ENCODE data around the gene CHD5.

Gene CHD5

DNA sequence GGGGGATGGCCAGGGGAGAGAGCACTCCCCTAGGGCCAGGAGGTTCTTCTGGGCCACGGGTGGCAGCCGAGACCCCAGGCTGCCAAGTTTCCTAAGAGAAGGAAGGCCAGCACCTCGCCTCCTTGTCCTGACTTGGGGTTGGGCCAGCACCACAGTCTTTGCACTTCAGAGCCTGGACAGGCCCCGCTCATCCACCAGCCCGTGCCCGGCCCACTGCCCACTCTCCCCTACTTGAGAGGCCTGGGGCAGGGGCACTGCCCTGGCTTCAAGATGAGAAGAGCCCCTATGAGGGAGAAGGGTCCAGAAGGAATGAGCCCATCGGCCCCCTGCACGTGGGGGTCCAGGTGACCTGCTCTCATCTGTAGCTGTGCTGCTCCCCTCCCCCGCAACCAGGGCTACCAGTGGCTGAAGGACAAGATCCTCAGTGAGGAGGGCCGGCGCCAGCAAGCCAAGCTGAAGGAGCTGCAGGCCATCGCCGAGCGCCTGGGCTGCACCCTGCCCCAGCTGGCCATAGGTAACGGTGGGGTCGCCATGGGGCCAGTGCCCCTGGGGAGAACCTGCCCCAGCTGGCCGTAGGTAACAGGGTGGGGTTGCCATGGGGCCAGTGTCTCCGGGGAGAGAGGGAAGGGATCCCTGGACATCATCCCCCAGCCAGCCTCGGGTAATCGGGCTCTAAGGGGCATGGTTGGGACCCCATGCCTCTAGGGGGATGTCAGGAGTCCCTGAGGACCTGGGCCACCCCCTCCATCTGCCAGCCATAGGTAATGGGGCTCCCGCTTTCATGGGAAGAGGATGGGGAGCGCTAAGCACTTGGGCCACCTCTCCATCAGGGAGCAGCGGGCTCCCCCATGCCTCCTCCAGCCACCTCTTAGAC is 83.6 kb downstream of the CHD5 start:
- DNase-seq: no peak

DNA sequence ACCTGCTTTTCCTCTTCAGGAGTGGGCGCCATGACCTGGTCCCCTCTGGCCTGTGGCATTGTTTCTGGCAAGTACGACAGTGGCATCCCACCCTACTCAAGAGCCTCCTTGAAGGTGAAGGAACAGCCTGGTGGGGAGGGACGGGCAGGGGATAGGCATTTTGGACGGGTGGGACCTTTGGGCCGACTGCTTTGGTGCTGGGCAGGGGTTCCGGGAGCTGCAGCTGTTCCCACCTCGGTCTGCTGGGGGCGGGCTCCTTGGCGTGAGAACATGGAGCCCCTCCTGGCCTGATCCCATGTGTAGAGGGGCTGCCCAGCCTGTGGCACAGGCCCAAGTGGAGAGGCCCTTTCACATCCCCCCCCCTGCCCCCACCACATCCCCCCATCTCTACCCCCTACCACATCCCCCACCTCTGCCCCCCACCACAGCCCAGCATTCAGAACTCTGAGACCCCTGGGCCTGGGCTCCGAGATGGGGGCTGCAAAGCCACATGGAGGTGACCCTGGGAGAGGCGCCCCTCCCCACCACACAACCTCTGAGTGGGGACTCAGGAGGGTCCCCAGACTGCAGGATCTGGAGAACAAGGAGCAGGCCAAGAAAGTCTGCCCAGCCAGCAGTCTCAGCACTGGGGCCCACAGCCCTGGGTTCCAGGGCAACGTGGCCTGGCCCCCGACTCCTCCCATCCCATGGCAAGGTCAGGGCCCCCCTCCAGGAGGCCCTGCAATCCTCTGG is 84.4 kb downstream of the CHD5 start:
- no peak for DNase-seq

DNA sequence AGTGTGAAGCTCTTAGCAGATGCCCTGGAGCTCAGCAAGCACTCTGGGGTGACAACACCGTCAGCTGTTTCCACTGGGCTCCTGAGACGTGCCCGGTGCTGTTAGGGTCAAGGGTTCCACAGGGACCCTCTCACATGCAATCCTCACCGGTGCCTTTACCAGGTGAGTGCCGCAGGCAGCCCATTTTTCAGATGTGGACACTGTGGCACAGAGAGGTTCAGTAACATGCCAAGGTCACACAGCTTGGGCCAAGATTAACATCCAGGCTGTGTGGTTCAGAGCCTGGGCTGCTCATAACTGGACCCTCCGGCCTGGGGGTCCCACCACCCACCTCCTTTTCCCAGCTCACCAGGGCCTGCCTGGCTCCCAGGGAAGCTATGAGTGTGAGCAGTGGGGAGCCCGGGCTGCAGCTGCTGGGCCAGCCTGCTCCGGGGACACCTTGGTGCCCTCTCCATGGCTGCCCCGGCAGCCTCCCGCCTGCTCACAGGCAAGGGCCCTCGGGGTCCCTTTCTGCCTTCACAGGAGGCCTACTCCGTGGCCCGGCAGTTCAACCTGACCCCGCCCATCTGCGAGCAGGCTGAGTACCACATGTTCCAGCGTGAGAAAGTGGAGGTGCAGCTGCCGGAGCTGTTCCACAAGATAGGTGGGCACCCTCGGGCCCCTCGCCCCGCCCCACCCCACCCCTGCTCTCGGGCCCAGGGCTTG is 85.2 kb downstream of the CHD5 start:
- no peak for DNase-seq

DNA sequence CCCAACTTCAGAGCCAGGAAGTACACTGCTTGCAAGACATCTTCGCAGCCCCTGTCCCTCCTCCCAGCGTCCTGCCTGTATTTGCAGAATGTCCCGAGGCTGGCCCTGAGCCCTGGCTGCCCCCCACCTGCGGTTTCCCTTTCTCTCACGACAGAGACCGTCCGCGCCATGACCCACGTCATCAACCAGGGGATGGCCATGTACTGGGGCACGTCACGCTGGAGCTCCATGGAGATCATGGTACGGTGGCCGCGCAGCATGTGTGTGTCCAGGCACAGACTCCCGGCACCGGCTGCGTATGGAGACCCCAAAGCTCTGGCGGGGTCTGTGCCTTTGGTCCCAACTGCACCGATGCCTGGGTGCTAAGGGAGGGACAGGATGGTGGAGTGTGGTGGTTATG is 85.9 kb downstream of the CHD5 start:
- DNase-seq: no peak

DNA sequence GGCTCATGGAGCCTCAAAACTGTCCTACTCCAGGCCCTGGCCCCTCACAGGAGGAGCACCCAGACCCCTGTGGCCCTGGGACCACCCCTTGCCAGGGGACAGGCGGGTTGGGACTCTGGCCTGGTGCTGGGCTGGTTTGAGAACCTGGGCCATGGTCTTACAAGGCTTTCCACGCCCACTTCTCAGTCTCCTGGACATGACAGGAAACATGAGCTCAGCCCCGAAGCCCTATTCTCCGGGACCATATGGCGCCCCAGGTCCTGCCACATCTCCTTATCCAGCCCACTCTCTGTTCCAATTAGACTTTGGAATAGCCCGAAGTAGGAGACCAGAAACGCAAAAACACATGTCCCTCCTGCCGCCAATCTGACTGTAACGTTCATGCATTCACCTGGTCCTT is 86.5 kb downstream of the CHD5 start:
- no peak for DNase-seq

DNA sequence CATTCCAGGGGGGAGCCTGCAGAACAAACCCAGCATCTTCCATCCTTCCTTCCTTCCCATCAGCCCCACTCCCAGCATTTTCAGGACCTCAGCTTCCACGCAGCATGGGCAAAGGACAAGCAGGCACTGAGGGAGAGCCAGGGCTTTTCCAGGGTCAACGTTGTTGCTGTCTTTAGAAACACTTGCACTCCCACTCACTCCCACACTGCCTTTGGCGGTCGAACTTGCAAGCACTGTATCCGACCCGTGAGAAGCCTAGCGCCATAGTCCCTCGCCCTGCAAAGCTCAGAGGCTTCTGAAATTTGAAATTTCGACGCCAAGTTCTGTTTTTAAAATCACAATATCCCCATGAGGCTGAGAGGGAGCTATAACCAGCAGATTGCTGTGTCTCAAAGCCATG is 87.0 kb downstream of the CHD5 start:
- DNase-seq: no peak

DNA sequence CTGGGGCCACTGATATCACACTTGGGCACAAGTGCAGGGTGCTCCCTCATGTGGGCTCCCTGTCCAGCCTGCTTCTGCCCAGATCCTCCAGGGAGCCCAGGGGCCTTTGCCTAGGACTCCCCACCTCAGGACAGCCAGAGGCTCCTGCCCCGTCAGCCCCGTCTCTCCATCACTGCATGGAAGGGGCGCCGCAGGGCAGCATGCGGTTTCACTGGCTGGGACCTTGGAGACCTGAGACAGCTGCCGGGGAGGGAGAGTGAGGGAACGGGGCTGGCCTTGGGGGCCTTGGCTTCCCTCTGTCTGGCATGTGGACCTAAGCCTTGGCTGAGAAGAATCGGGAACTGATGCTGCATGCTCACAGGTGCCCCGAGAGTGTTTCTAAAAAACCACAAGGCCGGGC is 87.9 kb downstream of the CHD5 start:
- no peak for DNase-seq

DNA sequence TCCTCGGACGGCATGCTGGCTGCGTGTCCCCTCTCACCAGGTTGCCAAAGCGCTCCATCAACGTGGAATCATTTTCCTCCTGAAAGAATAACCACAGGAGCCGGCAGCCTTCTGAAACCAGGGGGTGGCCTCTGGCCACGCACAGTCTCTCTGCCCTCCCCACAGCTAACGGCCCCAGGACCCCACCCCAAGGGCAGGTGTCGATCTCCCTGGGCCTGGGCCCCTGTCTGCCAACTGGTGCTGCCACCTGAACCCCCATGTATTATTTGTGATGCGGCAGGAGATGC is 88.4 kb downstream of the CHD5 start:
- DNase-seq: no peak

DNA sequence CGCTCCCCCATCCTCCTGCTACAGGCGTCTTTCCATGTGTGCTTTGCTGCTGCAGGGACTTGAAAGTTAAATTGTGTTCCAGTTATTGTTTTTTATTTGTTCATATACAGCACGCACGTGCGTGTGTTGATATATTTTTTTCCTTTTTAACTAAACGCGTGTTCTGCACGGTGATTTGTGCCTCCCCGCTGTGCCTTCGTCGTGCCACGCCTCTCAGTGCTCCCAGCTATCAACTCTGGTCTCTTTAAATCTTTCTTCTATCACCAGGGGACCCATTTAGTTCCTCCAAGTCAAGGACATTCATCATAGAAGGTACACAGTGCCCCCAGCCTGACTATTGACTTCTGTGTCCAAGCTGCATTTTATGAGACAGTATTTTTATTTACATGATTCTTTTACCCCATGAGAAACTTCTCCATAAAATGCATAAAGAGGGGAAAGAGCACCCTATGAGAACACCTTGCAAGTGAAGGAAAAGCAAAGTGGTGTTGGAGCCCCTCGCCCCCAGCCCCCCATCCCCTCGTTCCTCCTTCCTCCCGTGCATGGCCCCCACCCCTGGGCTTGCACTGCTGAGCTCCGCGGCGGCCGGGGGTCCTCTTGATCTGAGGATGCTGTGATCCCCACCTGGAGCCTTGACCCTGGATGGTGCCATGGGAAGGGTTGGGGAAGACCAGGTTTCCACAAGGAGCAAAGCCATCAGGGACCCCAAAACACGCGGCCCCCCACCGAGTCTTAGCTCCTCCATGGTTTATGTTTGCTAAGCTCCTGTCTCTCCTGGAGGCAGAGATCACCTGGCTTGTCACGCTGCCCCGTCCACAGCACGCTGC is 88.9 kb downstream of the CHD5 start:
- no peak for DNase-seq

DNA sequence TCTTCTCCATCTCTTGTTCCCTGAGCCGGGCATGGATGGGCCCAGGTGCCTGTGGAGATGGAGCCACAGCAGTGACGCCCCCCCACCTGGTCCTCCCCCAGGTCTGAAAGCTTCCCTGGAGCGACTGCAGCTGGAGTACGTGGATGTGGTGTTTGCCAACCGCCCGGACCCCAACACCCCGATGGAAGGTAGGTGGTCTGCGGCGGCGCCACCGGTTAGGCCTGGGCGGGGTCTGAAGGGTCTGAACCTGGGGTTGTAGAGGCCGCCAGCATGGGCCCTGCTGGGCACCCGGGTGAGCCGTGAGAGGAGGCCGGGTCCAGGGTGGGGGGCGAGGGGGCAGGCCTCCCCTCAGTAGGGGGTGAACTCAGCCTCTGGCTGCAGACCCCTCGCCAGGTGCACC is 89.8 kb downstream of the CHD5 start:
- no peak for DNase-seq

DNA sequence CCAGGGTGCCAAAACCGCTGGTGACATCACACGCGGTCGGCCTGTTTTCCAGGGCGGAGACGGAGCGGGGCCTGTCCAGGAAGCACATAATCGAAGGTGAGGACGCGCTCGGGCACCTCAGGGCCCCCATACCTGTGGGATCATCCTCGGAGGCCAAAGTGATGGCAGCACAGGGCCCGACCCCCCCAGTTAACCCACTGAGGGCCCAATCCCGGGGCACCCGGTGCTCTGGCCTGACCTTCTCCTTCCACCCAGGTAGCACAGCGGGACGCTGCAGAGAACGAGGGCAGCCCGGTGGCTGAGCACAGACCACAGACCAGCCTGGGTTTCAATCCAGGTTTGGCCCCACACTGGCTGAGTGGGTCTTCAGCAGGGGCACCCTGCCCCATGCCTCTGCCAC is 91.2 kb downstream of the CHD5 start:
- no peak for DNase-seq

DNA sequence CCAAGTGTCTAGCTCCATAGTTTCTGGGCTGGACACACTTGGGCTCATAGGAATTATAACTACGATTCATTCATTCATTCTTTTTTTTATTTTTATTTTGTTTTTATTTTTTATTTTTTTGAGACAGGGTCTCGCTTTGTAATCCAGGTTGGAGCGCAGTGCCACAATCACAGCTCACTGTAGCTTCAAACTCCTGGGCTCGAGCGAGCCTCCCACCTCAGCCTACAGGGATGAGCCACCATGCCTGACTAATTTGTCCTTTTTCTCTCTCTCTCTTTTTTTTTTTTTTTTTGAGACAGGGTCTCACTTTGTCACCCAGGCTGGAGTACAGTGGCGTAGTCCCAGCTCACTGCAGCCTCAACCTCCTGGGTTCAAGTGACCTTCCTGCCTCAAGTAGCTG is 92.2 kb downstream of the CHD5 start:
- DNase-seq: no peak

DNA sequence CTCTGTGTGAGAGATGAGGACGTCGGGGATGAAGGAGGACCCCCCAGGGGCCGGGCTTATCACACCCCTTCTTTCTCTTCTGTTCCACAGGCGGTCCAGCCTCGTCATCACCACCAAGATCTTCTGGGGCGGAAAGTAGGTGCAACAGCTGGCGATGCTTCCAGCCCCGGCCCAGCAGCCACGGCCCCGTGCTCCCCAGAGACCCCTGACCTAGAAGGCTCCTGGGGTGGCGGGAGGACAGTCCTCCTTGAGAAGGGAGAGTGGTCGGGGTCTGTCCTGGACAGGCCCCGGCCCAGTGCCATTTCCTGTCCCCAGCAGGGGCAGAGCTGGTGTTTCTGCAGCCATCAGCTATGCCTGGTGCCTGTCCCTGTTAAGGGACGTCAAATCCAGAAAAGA is 92.7 kb downstream of the CHD5 start:
- no peak for DNase-seq

DNA sequence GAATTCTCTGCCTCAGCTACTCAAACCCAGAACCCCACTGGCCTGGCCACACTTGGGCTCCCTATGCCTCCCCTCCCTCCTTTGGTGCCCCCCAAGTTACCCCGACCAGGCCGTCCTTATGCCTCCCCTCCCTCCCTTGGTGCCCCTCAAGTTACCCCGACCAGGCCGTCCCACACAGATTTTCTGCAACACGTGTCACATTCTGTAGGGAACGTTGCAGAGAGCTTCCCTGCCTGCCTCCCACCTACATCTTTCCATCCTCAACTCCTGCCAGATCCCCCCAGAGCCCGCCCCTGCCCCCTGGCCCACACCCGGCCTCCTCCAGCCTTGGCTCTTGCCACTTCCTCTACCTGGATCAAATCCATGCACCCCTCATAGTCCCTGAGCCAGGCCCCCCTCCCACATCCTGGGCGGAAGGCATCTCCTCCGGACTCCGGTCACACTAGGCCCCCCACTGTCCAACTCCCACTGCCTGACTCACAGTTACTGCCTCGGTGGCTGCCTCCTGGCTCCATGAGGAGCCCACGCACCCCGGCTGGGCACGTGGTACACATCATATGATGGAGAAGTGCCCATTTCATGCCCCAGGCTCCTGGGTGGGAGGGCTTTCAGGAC is 93.3 kb downstream of the CHD5 start:
- no peak for DNase-seq

DNA sequence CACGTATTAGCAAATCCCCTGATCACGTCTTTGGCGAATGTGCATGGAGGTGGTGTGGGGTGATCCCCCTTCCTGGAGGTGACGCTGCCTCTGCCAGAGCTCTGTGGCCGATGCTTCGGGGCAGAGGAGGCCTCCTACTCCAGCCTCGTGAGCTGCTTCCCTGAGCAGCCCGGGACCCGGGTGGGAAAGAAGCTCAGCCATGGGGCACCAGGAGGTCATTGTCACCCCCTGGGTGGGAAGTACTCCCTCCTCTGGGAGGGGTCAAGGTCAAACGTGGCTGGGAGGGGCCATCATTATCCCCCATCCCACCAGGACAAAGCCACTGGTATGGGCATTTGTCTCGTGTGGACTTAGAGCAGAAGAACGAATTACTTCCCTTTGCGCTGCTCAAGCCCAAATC is 93.8 kb downstream of the CHD5 start:
- DNase-seq: no peak

DNA sequence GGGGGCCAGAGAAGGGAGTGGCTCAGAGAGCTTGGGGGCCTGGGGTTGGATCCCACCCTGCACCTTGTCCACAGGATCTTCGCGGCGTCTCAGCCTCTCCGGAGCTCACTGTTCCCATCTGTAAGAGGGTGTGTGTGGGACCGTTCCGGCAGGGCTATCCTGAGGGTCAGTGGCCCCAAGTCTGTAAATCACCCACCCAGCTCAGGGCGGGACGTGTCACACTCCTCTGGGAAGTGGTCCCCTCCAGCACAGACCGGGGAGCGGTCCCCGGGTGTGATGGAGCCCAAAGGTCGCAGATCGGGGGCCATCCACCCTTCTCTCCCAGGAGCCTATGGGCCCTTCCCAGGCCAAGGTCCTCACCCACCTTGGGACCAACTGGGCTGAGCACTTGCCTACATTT is 94.5 kb downstream of the CHD5 start:
- no peak for DNase-seq

DNA sequence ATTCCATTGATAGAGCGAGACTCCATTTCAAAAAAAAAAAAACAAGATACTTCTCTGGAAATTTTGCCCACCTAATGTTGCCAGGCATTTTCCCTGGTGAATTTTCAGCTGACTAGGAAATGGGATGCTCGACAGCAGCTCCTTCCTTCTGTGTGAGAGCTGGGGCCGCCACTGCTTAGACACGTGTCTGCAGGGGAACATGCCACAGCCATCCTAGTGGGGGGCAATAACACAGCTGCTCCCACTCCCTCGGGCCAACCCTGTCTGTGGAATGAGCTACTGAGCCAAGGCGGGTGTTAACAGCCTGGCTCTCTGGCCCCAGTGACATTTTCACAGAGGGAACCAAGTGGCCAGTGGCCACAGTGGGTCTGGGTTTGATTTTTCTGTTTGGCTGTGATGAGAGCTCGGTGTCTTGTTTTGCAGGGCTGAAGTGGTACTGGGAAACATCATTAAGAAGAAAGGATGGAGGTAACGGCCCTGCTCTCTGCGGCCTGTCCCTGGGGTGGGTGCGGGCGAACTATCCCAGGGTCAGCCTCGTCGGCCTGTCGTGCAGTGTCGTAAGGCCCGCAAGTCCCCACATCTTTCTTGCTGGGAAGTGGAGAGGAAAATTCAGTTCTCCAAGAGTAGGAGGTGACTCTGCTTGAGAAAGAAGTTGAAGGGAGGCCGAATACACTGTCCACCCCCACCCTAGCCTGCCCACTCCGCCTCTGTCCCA is 95.2 kb downstream of the CHD5 start:
- no peak for DNase-seq

DNA sequence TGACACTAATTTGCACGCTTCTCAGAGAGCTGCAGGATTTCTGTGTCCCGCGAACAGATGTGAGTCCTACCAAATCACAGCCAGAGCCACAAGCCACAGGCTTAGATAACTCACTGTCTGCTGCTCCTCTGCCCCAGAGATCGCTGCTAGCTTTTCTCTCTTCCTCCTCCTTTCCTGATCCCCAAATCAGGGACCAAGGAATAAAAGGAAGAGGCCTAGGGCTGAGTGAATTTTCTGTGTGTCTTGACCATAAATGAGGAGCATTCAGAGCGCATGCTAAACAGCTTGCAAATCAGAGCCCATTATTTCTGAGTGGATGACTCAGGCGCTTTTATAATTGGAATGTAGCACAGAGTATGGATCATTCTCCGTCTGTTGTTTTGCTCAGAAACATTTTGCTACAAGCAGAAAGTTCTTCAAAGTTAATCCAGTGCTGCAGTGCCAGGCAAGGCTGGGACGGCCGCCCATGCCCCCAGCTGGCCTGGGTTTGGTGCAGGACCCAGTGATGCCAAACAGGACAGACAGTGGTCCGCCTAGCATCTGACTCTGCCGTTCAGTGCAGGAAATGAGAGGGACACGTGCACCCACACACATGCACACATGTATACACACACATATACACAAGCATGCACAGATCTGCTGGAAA is 96.2 kb downstream of the CHD5 start:
- no peak for DNase-seq

DNA sequence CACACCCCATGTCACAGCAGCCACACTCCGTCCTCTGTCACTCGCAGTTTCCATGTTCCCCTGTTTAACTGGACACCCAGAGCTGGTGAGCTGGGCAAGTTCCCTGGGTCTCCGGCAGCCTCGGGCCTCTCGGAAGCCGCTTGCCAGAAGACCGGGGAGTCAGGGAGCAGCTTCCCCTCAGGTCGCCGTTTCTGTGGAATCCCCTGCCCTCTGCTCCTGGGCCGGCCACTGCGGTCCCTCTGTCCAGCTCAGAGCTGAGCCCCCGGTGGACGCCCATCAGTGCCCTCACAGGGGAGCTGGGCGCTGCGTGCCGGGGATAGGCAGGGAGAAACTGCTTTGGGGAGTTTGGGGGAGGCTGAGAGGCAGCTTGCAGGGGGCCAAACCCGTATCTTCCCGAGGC is 96.7 kb downstream of the CHD5 start:
- no peak for DNase-seq

DNA sequence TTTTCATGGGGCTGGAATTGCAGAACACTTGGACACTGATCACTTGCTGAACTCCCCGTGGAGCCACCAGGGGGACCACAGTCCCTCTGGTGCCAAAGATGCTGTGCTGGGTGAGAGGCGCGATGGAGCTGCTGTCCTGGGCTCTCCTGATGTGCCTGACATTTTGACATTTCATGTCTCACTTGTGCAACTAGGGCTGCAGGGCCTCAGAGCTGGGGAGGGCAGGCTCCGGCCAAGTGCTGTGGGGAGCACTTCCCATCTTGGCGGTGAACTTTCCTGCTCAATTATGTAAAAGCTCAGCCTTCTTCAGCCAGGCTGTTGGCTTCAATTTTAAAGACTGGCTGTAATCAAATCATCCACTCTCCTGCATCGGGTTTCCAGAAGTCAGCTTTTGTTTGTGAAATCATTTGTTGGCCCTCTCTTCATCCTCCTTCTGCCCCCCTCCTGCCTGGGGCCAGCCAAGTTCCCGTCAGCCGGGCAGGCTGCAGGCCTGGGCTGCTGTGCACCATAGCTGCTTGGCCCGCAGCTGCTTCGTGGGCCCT is 97.6 kb downstream of the CHD5 start:
- DNase-seq: no peak

DNA sequence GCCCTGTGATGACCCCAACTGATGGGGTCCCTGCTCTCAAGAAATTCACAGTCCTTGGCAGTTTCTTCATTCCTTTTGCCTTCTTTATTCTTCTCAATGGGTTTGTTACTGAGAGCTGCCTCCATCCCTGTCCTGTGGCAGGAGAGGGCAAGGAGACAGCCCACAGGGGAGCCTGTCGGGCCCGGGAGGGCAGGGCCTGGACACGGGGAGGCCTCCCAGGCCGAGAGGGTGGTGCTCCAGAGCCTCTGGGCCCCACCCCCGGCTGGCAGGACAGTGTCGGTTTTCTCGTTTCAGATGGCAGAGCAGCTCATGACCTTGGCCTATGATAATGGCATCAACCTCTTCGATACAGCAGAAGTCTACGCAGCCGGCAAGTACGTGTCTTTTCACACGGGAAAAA is 98.2 kb downstream of the CHD5 start:
- DNase-seq: no peak

All from stimulated activated CD4-positive, alpha-beta T cell treated with anti-CD3 and anti-CD28 coated beads, Interleukin-1b, Interleukin-23, amount 100 ng/mL, for 48 hours (primary cell).